D721Med (cell line): ENCODE data around the gene POMGNT2.

Experiments used
- DNase-seq: peaks from one replicate; pipeline ENCODE4 v3.0.0; 2011; ENCODE audit warnings: low spot score; ENCODE audit not compliant: insufficient read length
- FAIRE-seq: peaks from 2 replicates; lab custom pipeline; 2011; peaks lifted over from hg19 to GRCh38; lab: Jason Lieb, UNC
- CTCF ChIP-seq: IDR thresholded peaks from 2 replicates; pipeline ENCODE4 v1.5.1; 2012; ENCODE audit warnings: mild to moderate bottlenecking, control low read depth; ENCODE audit not compliant: insufficient read depth; ENCODE audit errors: missing control alignments

The POMGNT2 gene

GRCh38 chr3:43030162-43030935, 75.5 kb downstream of the POMGNT2 start:
- TF ChIP-seq CTCF, result no peak
- no peak for FAIRE-seq
- DNase-seq, result no peak
